HG03432 (cell line): ENCODE data around the gene VPS13D.
A peak's percentile ranks its signal among the peaks of the same experiment; 100 is the strongest.
"Not testable (repeated sequence)": the region's sequence is repeated elsewhere in the genome, so short reads cannot be mapped to it uniquely, and the experiment has no call there.

ENCODE experiments used
- ATAC-seq: cut with Tn5 transposase; IDR thresholded peaks from one replicate; pipeline ENCODE4 v1.9.1; 2021; ENCODE audit warnings: mild to moderate bottlenecking, moderate library complexity; ENCODE audit not compliant: unreplicated experiment

The VPS13D gene

GRCh38 chr1:12200208-12200607 is 29.6 kb upstream of the VPS13D start:
- ATAC-seq: no peak

DNA sequence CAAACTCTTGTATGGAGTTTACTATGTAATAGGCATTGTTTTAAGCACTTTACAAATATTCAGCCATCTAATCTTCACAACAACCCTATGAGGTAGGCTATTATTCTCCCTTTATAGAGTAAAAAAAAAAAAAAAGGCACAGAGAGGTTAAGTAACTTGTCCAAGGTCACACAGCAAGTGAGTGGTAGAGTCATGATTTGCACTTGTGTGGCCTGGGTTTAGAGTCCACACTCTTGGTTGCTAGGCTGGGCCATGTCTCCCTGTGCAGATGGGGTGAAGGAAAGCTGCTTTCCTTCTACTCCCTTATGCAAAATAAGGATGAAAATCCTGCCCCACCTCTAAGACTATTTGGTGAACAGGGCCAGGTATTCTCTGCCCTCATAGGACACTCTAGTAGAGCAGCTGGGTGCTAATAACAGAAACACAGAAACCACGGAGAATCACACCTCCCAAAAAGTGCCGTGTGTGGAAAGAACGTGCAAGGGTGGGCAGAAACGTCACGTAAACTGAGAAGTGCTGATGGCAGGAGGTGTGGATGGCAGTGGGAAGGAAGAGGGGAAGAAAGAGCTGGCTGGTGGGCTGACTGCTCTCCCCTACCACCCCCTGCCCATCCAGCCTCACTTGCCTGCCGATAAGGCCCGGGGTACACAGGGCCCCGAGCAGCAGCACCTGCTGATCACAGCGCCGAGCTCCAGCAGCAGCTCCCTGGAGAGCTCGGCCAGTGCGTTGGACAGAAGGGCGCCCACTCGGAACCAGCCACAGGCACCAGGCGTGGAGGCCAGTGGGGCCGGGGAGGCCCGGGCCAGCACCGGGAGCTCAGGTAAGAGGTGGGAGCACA is 28.3 kb upstream of the VPS13D start:
- ATAC-seq: peak; percentile 31

- no peak for ATAC-seq
Observed at GRCh38 chr1:12202190-12202497, 27.7 kb upstream of the VPS13D start.

DNA sequence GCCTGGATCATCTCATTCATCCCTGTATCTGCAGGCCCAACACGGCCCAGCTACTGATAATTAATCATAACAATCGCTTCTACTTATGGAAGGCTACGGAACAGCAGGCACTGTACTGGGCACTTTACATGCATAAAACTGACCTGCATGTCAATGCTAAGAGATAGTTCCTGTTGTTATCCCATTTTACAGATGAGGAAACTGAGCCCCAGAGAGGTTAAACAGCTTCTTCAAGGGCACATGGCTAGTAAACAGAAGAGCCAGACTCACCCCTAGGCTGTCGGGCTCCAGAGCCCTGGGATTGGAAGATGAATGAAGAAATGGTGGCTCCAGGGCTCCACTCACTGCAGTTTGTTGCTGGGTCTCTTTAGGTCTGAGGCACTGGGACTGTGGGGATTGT is 27.3 kb upstream of the VPS13D start:
- ATAC-seq: no peak

- no peak for ATAC-seq
Observed at GRCh38 chr1:12203216-12204007, 26.4 kb upstream of the VPS13D start.

GRCh38 chr1:12204140-12204539 is 25.7 kb upstream of the VPS13D start:
- ATAC-seq: no peak

DNA sequence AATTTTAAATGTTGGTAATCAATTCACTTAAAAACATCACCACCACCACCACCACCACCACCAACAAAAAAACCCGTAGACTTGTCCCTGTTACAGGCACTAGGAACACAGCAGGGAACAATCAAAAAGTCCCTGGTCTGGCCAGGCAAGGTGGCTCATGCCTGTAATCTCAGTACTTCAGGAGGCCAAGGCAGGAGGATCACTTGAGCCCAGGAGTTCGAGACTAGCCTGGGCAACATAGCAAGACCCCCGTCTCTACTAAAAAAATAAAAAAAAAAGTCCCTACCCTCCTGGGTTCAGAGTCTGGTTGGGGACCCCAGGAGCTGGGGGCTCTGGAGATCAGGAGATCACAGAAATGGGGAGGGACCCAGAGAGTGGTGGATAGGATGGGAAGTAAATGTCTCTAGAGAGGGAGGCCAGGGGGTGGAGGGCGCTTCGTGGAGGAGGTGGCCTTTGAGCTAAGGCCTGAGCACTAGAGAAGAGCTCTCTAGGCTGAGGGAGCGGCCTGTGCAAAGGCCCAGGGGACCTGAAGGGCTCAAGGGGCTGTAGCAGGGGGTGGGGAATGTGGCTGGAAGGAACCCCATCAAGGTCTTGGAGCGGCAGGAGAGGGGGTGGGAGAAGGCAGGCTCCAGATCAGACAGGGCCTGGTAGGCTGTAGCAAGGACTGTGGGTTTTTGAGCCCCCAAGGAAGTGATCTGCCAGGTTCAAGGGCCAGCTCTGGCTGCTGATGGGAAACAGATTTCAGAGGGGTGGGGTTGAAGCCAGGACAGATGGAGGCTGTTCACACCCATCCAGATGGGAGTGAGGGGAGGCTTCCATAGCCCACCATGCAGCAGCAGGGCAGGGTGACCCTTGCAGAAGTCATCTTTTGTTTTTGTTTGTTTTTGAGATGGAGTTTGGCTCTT is 24.8 kb upstream of the VPS13D start:
- no peak for ATAC-seq

- no peak for ATAC-seq
Observed at GRCh38 chr1:12206238-12206637, 23.6 kb upstream of the VPS13D start.

- ATAC-seq: no peak
Observed at GRCh38 chr1:12206792-12207424, 22.9 kb upstream of the VPS13D start.

GRCh38 chr1:12208271-12208670 is 21.6 kb upstream of the VPS13D start:
- no peak for ATAC-seq

DNA sequence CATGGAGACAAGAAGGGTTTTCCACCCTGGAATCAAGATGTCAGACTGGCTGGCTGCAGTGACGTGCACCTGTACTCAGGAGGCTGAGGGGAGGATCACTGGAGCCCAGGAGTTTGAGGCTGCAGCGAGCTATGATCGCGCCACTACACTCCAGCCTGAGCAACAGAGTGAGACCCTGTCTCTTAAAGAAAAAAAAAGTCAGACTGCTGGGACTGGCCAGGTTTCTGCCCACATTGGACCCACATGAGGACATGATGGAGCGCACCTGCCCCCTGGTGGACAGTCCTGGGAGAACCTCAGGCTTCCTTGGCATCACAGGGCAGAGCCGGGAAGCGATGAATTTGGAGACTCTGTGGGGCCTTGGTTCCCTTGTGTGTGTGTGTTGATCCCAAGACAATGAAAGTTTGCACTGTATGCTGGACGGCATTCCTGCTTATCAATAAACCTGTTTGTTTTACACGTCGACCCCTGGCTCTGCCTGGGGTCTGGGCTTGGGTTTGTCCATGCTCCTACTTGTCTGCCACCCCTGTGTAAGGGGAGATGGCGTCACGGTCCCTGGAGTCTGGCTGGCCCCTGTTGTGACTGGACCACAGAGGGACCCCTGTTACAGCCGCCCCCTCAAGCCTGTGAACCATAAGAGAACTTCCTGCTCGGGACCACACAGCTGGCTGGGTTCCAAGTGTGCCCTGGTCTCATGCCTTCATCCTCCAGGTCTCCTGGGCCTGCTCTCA is 20.9 kb upstream of the VPS13D start:
- peak; percentile 50 for ATAC-seq

DNA sequence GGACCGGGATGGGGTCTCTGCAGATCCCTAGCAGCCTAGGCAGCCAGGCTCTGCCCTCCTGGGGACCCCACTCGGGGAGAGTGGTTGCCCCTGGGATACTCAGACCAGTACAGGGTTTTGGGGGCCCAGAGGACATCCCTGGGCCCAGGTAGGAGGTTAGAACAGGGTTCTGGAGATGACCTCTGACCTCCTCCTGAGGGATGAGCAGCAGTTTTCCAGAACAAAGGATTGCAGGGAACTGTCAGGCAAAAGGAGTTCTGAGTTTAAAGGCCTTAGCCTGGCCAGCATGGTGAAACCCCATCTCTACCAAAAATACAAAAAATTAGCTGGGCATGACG is 20.4 kb upstream of the VPS13D start:
- ATAC-seq: no peak

DNA sequence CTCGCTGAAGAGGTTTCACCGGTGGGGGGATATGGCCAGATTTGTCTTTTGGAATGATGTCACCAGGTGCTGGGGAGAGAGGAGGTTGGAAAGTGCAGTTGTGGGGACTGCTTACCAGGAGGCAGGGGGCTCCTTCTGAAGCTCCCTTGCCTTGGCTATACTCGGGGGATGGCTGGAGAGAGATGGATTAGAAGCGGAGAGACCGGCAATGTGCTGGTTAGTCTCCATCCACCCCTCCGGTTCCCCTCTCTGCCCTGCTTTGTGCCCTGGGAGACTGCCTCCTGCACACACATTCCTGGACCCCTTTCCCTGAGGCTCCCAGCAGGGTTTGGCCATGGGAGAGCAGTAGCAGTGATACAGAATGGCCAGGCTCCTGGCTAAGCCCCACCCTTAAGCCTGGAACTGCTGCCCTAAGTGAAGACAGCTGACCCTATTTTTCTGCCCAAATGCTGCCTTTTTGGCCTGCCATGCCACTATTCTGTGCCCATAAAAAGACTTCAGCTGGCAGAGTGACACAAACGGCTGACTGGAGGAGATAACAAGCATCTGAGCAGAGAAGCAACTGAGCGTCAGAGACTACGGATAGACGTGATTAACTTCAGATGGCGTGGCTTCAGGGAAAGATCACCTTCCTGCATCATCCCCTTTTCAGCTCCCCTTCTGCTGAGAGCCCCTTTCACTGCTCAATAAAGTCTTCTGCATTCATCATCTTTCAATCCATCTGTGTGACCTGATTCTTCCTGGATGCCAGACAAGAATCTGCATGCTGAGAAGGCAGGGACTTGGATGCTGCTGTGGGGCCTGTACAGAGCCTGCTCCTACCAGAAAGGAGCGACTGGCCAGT is 14.5 kb upstream of the VPS13D start:
- no peak for ATAC-seq

- no peak for ATAC-seq
Observed at GRCh38 chr1:12219800-12220199, 10.0 kb upstream of the VPS13D start.

GRCh38 chr1:12220890-12221289 is 8.9 kb upstream of the VPS13D start:
- no peak for ATAC-seq

- ATAC-seq: not testable (repeated sequence)
Observed at GRCh38 chr1:12222700-12223099, 7.1 kb upstream of the VPS13D start.

DNA sequence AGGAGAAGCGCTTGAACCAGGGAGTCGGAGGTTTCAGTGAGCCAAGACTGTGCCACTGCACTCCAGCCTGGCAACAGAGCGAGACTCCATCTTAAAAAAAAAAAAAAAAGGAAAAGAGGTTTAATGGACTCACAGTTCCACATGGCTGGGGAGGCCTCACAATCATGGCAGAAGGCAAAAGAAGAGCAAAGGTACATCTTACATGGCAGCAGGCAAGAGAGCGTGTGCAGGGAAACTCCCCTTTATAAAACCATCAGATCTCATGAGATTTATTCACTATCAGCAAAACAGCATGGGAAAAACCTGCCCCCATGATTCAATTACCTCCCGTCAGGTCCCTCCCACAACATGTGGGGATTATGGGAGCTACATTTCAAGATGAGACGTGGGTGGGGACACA is 5.7 kb upstream of the VPS13D start:
- not testable (repeated sequence) for ATAC-seq

DNA sequence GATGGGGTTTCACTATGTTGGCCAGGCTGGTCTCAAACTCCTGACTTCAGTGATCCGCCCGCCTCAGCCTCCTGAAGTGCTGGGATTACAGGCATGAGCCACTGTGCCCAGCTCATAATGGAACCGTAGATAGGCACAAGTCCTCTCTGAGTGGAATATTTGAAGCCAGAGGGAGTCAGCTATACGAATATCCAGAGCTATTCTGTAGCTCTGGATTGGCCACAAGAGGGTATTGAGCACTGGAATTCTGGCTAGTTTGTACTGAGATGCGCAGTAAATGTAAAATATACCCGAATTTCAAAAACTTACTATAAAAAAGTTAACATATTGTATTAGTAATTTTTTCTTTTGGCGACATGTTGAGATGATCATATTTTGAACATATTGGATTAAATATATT is 851 bp upstream of the VPS13D start:
- no peak for ATAC-seq

DNA sequence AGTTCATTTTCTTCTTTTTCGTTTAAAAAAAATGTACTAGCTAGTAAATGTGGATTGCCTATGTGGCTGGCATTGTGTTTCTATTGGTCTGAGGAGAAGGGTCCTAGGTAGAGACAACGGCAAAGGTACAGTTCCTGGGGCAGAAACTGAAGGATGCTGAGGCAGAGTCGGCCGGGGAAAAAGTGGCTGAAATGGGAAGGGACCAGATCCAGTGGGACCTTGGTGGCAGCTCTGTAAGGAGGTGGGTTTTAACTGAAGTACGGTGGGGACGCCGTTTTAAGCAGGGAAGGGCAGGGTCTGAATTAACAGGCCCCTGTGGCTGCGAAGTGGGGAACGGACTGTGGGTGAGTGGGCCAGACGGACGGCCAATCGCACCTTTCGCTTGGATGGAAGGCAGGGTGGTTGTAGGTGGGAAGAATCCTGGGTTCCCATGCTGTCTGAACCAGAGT is 420 bp upstream of the VPS13D start:
- ATAC-seq: peak; percentile 9
